GM12872 (cell line): ENCODE results near the gene KIFBP.

Source experiments
- CTCF ChIP-seq: IDR thresholded peaks from 3 replicates; pipeline ENCODE4 v1.5.1; 2011; ENCODE audit warnings: low read depth, mild to moderate bottlenecking, low read length, moderate library complexity; ENCODE audit not compliant: insufficient read depth

Gene KIFBP

GRCh38 chr10:69065406-69066361 is 77.1 kb downstream of the KIFBP start:
- no peak for TF ChIP-seq CTCF
